Endothelial cell (in vitro differentiated cells): ENCODE results near the gene CA14. TPM values are rescaled to one million over a fixed set of nuclear protein-coding genes. Genes with fewer than 3 reads are reported as not detected.

ENCODE experiments used
- DNase-seq: peaks from one replicate; pipeline ENCODE4 v3.0.0; 2021; ENCODE audit warnings: low spot score
- H3K27ac Mint-ChIP-seq: one replicate; pipeline ENCODE4 v1.8.0; 2021; ENCODE audit warnings: mixed read lengths, inconsistent platforms; ENCODE audit not compliant: unreplicated experiment
- H3K27me3 Mint-ChIP-seq: one replicate; pipeline ENCODE4 v1.8.0; 2021; ENCODE audit warnings: mild to moderate bottlenecking, moderate library complexity, mixed read lengths, inconsistent platforms; ENCODE audit not compliant: unreplicated experiment
- H3K36me3 Mint-ChIP-seq: one replicate; pipeline ENCODE4 v1.8.0; 2021; ENCODE audit warnings: mild to moderate bottlenecking, low read depth, mixed read lengths, inconsistent platforms; ENCODE audit not compliant: unreplicated experiment
- H3K4me1 Mint-ChIP-seq: one replicate; pipeline ENCODE4 v1.8.0; 2021; ENCODE audit warnings: mild to moderate bottlenecking, mixed read lengths, inconsistent platforms; ENCODE audit not compliant: unreplicated experiment
- H3K4me3 Mint-ChIP-seq: one replicate; pipeline ENCODE4 v1.8.0; 2021; ENCODE audit warnings: mild to moderate bottlenecking, mixed read lengths, inconsistent platforms; ENCODE audit not compliant: unreplicated experiment
- H3K9me3 Mint-ChIP-seq: one replicate; pipeline ENCODE4 v1.8.0; 2021; ENCODE audit warnings: mixed read lengths, inconsistent platforms; ENCODE audit not compliant: unreplicated experiment
- total RNA-seq: library from RNA; stranded (reverse); fragmentation: NEBNext Ultra II Directional; extraction: Animal tissue kit (Norgen Biotek cat#: 25700); gene quantifications from one replicate; pipeline ENCODE4 v1.2.1, GENCODE V29; 2021; ENCODE audit not compliant: unreplicated experiment
- TF ChIP-seq, protein P1 (sequence below): fragments of 200-600 bp; sonication (generic); IDR thresholded peaks from one replicate; pipeline ENCODE4 v1.5.0; 2021; ENCODE audit warnings: antibody characterized with exemption; ENCODE audit not compliant: unreplicated experiment

Gene CA14
- total RNA-seq, 1 donor from 2014 or later, result 6.3 TPM

DNA sequence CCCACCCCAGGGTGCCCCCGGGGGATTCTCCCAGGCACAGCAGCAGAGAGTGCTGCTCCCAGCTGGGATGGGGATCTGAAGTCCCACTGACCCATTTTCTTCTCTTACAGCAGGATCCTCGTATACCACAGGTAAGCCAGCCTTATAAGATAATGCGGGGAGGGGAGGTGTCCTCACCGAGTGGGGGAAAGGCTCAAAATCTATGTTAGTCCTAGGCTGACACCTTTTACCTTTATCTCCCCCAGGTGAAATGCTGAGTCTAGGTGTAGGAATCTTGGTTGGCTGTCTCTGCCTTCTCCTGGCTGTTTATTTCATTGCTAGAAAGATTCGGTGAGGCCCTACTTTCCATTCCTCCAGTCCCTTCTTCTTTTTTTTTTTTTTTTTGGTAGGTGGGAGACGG is 6.0 kb downstream of the CA14 start:
- TF ChIP-seq, protein P1, sequence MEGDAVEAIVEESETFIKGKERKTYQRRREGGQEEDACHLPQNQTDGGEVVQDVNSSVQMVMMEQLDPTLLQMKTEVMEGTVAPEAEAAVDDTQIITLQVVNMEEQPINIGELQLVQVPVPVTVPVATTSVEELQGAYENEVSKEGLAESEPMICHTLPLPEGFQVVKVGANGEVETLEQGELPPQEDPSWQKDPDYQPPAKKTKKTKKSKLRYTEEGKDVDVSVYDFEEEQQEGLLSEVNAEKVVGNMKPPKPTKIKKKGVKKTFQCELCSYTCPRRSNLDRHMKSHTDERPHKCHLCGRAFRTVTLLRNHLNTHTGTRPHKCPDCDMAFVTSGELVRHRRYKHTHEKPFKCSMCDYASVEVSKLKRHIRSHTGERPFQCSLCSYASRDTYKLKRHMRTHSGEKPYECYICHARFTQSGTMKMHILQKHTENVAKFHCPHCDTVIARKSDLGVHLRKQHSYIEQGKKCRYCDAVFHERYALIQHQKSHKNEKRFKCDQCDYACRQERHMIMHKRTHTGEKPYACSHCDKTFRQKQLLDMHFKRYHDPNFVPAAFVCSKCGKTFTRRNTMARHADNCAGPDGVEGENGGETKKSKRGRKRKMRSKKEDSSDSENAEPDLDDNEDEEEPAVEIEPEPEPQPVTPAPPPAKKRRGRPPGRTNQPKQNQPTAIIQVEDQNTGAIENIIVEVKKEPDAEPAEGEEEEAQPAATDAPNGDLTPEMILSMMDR, result no peak
- H3K36me3 Mint-ChIP-seq, result peaks cover 47% of the 10 kb centered on the region
- DNase-seq, result no peak
- no peaks in the 10 kb centered on the region for H3K9me3 Mint-ChIP-seq
- H3K27me3 Mint-ChIP-seq, result peaks cover 15% of the 10 kb centered on the region
- H3K4me3 Mint-ChIP-seq, result no peak overlapping the region
- H3K4me1 Mint-ChIP-seq, result peaks cover 80% of the 10 kb centered on the region
- no peak overlapping the region for H3K27ac Mint-ChIP-seq

DNA sequence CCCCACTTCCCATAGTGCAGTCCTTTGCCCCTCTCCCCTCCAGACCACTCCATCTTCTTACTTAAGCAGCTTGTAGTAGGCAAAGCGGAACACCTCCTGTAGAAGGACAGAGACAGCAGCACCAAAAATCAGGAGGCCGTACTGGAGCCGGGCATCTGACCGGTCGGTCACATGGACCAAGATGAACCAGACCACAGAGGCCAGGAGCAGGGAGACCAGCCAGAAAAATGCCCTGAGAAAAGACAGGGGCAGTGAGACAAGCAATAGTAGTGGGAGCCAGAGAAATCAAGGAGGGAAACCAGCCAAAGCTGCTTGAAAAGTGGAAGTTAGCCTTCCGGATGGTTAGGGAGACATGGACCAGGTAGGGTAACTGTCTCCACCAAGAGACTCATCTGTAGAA is 10.3 kb downstream of the CA14 start:
- TF ChIP-seq, protein P1, result no peak
- H3K36me3 Mint-ChIP-seq, result peaks cover 43% of the 10 kb centered on the region

DNA sequence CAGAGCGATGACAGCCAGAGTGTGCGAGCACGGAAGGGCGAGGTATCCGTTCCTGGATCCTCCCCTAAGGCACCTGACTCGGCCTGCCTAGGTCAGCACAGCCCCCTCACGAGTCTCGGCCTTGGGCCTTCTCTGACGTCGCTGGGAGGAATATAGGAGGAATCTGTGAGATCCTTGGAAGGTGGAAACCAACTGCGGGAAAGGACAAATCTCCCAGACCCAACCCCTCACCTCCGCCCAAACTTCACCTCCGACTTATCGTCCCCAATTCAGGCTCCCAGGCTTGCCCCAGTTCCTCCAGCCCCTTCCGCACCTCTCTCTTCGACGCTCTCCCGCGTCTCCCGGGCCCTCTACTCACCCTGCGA is 10.7 kb downstream of the CA14 start:
- Mint-ChIP-seq H3K27me3 (peaks cover 23% of the 10 kb centered on the region), H3K4me3 (peak overlapping the region; percentile 99), H3K9me3 (no peaks in the 10 kb centered on the region), H3K36me3 (peaks cover 43% of the 10 kb centered on the region), H3K27ac (peak overlapping the region; percentile 99), H3K4me1 (peaks cover 77% of the 10 kb centered on the region)
- TF ChIP-seq, protein P1, result no peak
- DNase-seq, result peak; percentile 41

More for the DNA sequence above, 10.3 kb downstream of the CA14 start:
- peaks cover 77% of the 10 kb centered on the region for H3K4me1 Mint-ChIP-seq
- H3K4me3 Mint-ChIP-seq, result peak overlapping the region; percentile 99
- peaks cover 22% of the 10 kb centered on the region for H3K27me3 Mint-ChIP-seq
- DNase-seq, result no peak
- peak overlapping the region; percentile 99 for H3K27ac Mint-ChIP-seq
- H3K9me3 Mint-ChIP-seq, result no peaks in the 10 kb centered on the region

DNA sequence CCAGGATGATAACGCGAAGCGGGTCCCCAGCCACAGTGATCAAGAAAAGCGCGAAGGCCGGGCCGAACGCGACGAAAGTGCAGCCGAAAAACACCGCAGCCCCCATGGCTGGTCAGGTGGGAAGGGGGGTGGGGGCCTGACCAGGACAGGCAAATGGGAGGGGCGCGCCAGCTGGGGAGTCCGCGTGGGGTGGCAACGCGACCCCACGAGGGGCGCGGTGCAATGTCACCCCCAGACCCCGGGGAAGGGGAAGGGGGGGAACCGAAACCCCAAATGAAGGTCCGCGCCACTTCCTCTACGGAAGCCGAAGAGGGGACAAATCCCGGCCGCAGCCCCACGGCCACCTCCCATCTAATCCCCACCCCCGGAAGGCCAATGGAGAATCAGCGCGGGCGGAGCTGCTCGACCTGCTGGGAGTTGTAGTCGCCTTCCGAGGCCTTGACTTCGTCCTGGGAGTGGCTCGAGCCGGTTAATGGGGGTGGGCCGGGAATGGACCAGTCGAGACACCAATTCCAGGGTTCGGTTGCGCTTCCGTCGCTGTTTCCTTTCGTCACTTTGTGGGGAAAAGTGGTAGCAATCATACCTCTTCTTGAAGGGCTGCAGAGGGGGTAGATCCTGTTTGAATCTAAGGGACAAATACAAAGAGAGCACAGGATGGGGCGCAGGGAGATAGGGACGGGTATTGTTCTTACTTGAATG is 11.3 kb downstream of the CA14 start, which contains the start of gene APH1A:
Gene APH1A, minus strand, starts transcription at position 312 of the 699 bp plus-strand sequence. Its CDS starts 206 bp downstream, at position 106.
- peak; percentile 93 for DNase-seq
- Mint-ChIP-seq H3K9me3 (no peaks in the 10 kb centered on the region), H3K4me3 (peak within 1 kb of the TSS; percentile 99), H3K4me1 (peaks cover 79% of the 10 kb centered on the region), H3K36me3 (peaks cover 47% of the 10 kb centered on the region), H3K27ac (peak within 1 kb of the TSS; percentile 99), H3K27me3 (peaks cover 25% of the 10 kb centered on the region)
- TF ChIP-seq, protein P1, result no peak

DNA sequence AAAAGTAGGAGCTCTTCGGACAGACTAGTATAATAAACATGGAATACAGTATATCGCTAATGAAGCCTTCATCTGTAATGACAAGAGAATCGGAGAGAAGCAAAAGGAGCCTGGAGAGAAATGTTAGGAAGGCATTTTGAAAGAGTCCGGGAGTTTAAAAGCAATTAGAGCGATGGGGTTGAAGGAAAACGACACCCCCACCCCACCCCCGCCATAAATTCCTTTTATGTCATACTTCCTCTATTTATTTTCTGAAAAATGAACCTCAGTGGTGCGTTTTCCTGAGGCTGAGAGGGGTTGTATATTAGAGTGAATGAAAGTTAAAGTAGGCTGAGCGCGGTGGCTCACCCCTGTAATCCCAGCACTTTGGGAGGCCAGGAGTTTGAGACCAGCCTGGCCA is 11.9 kb downstream of the CA14 start:
- DNase-seq, result no peak
- Mint-ChIP-seq H3K9me3 (no peaks in the 10 kb centered on the region), H3K27me3 (peaks cover 26% of the 10 kb centered on the region), H3K36me3 (peaks cover 45% of the 10 kb centered on the region), H3K4me3 (peak overlapping the region; percentile 99), H3K4me1 (peaks cover 82% of the 10 kb centered on the region), H3K27ac (peak overlapping the region; percentile 99)
- TF ChIP-seq, protein P1, result no peak
